ENCODE measurements around the gene NECAB3.

NECAB3 gene

DNA sequence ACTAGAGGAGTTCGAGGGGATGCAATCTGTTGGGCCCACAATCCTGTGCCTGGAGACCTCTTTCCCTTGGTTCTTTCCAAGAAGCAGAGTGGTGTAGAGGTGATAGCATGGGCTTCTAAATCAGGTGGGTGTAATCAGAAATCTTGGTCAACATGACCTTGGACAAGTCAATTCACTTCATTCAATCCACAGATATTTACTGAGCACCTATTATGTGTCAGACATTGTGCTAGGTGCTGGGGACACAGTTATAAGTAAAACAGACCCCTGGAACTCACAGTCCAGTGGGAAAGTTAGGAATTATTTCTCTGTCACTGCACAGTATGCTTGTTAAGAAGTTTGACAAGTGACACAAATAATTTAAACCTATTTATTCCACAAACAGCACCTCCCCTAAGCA is 15.3 kb upstream of the NECAB3 start:
- peaks cover 10% of the 10 kb centered on the region for H3F3A ChIP-seq (ENCODE audit: insufficient read depth, low read length)
- no peak overlapping the region for H3K9ac ChIP-seq (ENCODE audit: low read length)
- H3K79me2 ChIP-seq (ENCODE audit: low read length) = peaks cover 11% of the 10 kb centered on the region
- TF ChIP-seq, protein P1, sequence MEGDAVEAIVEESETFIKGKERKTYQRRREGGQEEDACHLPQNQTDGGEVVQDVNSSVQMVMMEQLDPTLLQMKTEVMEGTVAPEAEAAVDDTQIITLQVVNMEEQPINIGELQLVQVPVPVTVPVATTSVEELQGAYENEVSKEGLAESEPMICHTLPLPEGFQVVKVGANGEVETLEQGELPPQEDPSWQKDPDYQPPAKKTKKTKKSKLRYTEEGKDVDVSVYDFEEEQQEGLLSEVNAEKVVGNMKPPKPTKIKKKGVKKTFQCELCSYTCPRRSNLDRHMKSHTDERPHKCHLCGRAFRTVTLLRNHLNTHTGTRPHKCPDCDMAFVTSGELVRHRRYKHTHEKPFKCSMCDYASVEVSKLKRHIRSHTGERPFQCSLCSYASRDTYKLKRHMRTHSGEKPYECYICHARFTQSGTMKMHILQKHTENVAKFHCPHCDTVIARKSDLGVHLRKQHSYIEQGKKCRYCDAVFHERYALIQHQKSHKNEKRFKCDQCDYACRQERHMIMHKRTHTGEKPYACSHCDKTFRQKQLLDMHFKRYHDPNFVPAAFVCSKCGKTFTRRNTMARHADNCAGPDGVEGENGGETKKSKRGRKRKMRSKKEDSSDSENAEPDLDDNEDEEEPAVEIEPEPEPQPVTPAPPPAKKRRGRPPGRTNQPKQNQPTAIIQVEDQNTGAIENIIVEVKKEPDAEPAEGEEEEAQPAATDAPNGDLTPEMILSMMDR (IDR thresholded peaks at IDR 0.05; ENCODE audit: low read length) = no peak
- TF ChIP-seq EZH2phosphoT487 (IDR thresholded peaks at IDR 0.05; ENCODE audit: low read length) (no peak), EZH2 (optimal IDR thresholded peaks at IDR 0.05; ENCODE audit: low read depth, low read length) (no peak)
- peaks cover 12% of the 10 kb centered on the region for H3K4me1 ChIP-seq (ENCODE audit: low read length)
- no peak overlapping the region for H2AFZ ChIP-seq (ENCODE audit: low read length)
- H3K4me2 ChIP-seq (ENCODE audit: low read depth, low read length) = no peak overlapping the region
- H3K9me3 ChIP-seq (replicated peaks; ENCODE audit: insufficient read depth, low read length) = no peaks in the 10 kb centered on the region
- H4K20me1 ChIP-seq (ENCODE audit: insufficient read depth, low read length) = no peaks in the 10 kb centered on the region
- H3K36me3 ChIP-seq (replicated peaks; ENCODE audit: insufficient read depth, low read length) = no peaks in the 10 kb centered on the region
- no peak for DNase-seq
- H3K27me3 ChIP-seq (replicated peaks; ENCODE audit: insufficient read depth, low read length) = no peaks in the 10 kb centered on the region
- H3K27ac ChIP-seq (ENCODE audit: low read length) = no peak overlapping the region
- no peak overlapping the region for H3K4me3 ChIP-seq (ENCODE audit: low read length)
- H3K9me2 ChIP-seq (replicated peaks; ENCODE audit: insufficient read depth, low read length) = no peaks in the 10 kb centered on the region

- Histone ChIP-seq H3K4me2 (ENCODE audit: low read depth, low read length) (no peak overlapping the region), H3K79me2 (ENCODE audit: low read length) (peaks cover 16% of the 10 kb centered on the region), H3K27ac (ENCODE audit: low read length) (no peak overlapping the region), H3K4me1 (ENCODE audit: low read length) (peaks cover 14% of the 10 kb centered on the region), H3K9ac (ENCODE audit: low read length) (no peak overlapping the region), H3K36me3 (replicated peaks; ENCODE audit: insufficient read depth, low read length) (no peaks in the 10 kb centered on the region), H4K20me1 (ENCODE audit: insufficient read depth, low read length) (no peaks in the 10 kb centered on the region), H3F3A (ENCODE audit: insufficient read depth, low read length) (peaks cover 10% of the 10 kb centered on the region), H3K9me3 (replicated peaks; ENCODE audit: insufficient read depth, low read length) (no peaks in the 10 kb centered on the region), H3K4me3 (ENCODE audit: low read length) (no peak overlapping the region), H3K27me3 (replicated peaks; ENCODE audit: insufficient read depth, low read length) (no peaks in the 10 kb centered on the region), H3K9me2 (replicated peaks; ENCODE audit: insufficient read depth, low read length) (no peaks in the 10 kb centered on the region), H2AFZ (ENCODE audit: low read length) (no peak overlapping the region)
- peak; percentile 4 for DNase-seq
- no peak for TF ChIP-seq EZH2 (optimal IDR thresholded peaks at IDR 0.05; ENCODE audit: low read depth, low read length)
- TF ChIP-seq, protein P1 (IDR thresholded peaks at IDR 0.05; ENCODE audit: low read length) = no peak
- no peak for TF ChIP-seq EZH2phosphoT487 (IDR thresholded peaks at IDR 0.05; ENCODE audit: low read length)
Observed at GRCh38 chr20:33688938-33689424, 14.8 kb upstream of the NECAB3 start.

- H3K4me3 ChIP-seq (ENCODE audit: low read length) = no peak overlapping the region
- H3K27ac ChIP-seq (ENCODE audit: low read length) = no peak overlapping the region
- H3K9ac ChIP-seq (ENCODE audit: low read length) = no peak overlapping the region
- H3K79me2 ChIP-seq (ENCODE audit: low read length) = peaks cover 23% of the 10 kb centered on the region
- no peaks in the 10 kb centered on the region for H3K27me3 ChIP-seq (replicated peaks; ENCODE audit: insufficient read depth, low read length)
- no peak for TF ChIP-seq EZH2phosphoT487 (IDR thresholded peaks at IDR 0.05; ENCODE audit: low read length)
- TF ChIP-seq, protein P1 (IDR thresholded peaks at IDR 0.05; ENCODE audit: low read length) = no peak
- TF ChIP-seq EZH2 (optimal IDR thresholded peaks at IDR 0.05; ENCODE audit: low read depth, low read length) = no peak
- H2AFZ ChIP-seq (ENCODE audit: low read length) = no peak overlapping the region
- peak; percentile 5 for DNase-seq
- no peaks in the 10 kb centered on the region for H3K9me2 ChIP-seq (replicated peaks; ENCODE audit: insufficient read depth, low read length)
- H3K9me3 ChIP-seq (replicated peaks; ENCODE audit: insufficient read depth, low read length) = no peaks in the 10 kb centered on the region
- no peaks in the 10 kb centered on the region for H4K20me1 ChIP-seq (ENCODE audit: insufficient read depth, low read length)
- peaks cover 10% of the 10 kb centered on the region for H3F3A ChIP-seq (ENCODE audit: insufficient read depth, low read length)
- no peak overlapping the region for H3K4me2 ChIP-seq (ENCODE audit: low read depth, low read length)
- H3K4me1 ChIP-seq (ENCODE audit: low read length) = peaks cover 14% of the 10 kb centered on the region
- no peaks in the 10 kb centered on the region for H3K36me3 ChIP-seq (replicated peaks; ENCODE audit: insufficient read depth, low read length)
Observed at GRCh38 chr20:33687993-33688937, 14.0 kb upstream of the NECAB3 start.

Measured in MM.1S (cell line).